22Rv1 (cell line): ENCODE data around the gene VPS26A.

Experiments
- H3K27ac ChIP-seq: fragments of 450-650 bp; 2 replicates; pipeline ENCODE4 v1.5.1; 2017
- CTCF ChIP-seq: fragments of 450-650 bp; IDR thresholded peaks from 2 replicates; pipeline ENCODE4 v1.5.1; 2017; ENCODE audit warnings: mild to moderate bottlenecking
- ZFX ChIP-seq: fragments of 450-650 bp; IDR thresholded peaks from 2 replicates; pipeline ENCODE4 v1.6.1; 2017; ENCODE audit warnings: antibody characterized with exemption, borderline replicate concordance

Gene VPS26A

DNA sequence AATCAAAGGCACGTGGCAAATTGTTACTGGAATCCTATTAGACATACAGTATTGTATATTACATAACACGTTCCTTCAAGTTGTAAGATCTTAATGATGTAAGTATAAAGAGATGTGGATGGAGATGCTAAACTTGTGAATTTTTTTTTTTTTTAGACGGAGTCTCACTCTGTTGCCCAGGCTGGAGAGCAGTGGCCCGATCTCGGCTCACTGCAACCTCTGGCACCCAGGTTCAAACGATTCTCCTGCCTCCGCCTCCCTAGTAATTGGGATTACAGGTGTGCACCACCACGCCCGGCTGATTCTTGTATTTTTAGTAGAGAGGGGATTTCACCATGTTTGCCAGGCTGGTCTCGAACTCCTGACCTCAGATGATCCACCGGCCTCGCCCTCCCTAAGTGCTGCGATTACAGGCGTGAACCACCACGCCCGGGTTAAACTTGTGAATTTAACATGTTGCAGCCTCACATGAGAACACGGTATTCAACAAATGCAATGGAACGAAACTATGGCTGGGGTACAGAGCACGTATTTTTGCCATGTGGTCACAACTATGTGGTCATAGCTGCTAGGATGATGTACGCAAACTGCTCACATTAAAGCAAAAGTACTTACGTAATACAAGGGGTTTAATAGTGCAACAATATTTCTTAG is 55.2 kb downstream of the VPS26A start:
- peak overlapping the region; percentile 90 for H3K27ac ChIP-seq
- TF ChIP-seq ZFX, result no peak
- no peak for TF ChIP-seq CTCF

GRCh38 chr10:69179743-69180524 is 56.0 kb downstream of the VPS26A start, which contains the start of gene SUPV3L1:
Gene SUPV3L1 (plus strand): TSS chr10:69180234. CDS start chr10:69180292, 58 bp downstream.
- no peak for TF ChIP-seq CTCF
- no peak for TF ChIP-seq ZFX
- peak within 1 kb of the TSS; percentile 90 for H3K27ac ChIP-seq

- TF ChIP-seq ZFX (no peak), CTCF (no peak)
- H3K27ac ChIP-seq, result peak overlapping the region; percentile 90
Measured at GRCh38 chr10:69180525-69181204, 56.7 kb downstream of the VPS26A start.

GRCh38 chr10:69181433-69181832 is 57.5 kb downstream of the VPS26A start:
- no peak for TF ChIP-seq ZFX
- TF ChIP-seq CTCF, result no peak
- H3K27ac ChIP-seq, result no peak overlapping the region

GRCh38 chr10:69182005-69182404 is 58.0 kb downstream of the VPS26A start:
- TF ChIP-seq ZFX, result no peak
- TF ChIP-seq CTCF, result no peak
- no peak overlapping the region for H3K27ac ChIP-seq

GRCh38 chr10:69186524-69186923 is 62.5 kb downstream of the VPS26A start:
- no peak for TF ChIP-seq ZFX
- no peak overlapping the region for H3K27ac ChIP-seq

DNA sequence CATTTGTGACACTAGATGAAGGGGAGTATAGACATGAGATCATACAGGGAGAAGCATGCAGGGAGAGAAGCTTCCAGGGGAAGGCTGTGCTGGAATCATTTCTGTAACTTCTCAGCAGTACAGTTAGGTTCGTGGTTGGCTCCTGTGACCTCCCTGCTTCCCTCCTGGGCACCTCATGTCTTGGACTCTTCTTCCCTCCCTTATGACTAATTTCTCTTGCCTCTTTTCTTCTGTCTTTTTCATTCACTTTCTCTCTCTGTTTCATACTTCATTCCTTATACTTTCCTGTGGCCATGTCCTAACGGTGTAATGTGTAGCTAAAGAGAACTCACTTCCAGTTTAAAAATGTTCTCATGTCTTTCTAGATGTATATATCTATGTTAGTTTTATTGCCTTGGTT is 77.1 kb downstream of the VPS26A start:
- no peak overlapping the region for H3K27ac ChIP-seq

More for the DNA sequence above, 77.1 kb downstream of the VPS26A start:
- TF ChIP-seq CTCF (no peak), ZFX (no peak)
